BLaER1 treated with 17β-estradiol and CSF1 and Interleukin-3, amounts not matched to agents 10 nM and 100 nM (cell line): Measurements from ENCODE around the gene SLCO1B1.
"Not testable (repeated sequence)": the region's sequence is repeated elsewhere in the genome, so short reads cannot be mapped to it uniquely, and the experiment has no call there.

Experiments used
- H3K27ac ChIP-seq, 11 experiments: shearing (Covaris generic); formaldehyde crosslinking; 2 replicates each; pipeline ENCODE4 v1.8.1; 2022
- H3K27me3 ChIP-seq, 11 experiments: shearing (Covaris generic); formaldehyde crosslinking; 2 replicates each; pipeline ENCODE4 v1.8.1; 2022
- H3K36me3 ChIP-seq, 11 experiments: shearing (Covaris generic); formaldehyde crosslinking; 2 replicates each; pipeline ENCODE4 v1.8.1; 2022
- H3K4me1 ChIP-seq, 10 experiments: shearing (Covaris generic); formaldehyde crosslinking; 2 replicates each; pipeline ENCODE4 v1.8.1; 2022
- H3K4me2 ChIP-seq, 11 experiments: shearing (Covaris generic); formaldehyde crosslinking; 2 replicates each; pipeline ENCODE4 v1.8.1; 2022
- H3K4me3 ChIP-seq, 10 experiments: shearing (Covaris generic); formaldehyde crosslinking; 2 replicates each; pipeline ENCODE4 v1.8.1; 2022
- H3K9ac ChIP-seq, 11 experiments: shearing (Covaris generic); formaldehyde crosslinking; 2 replicates each; pipeline ENCODE4 v1.8.1; 2022
- H3K9me3 ChIP-seq, 11 experiments: shearing (Covaris generic); formaldehyde crosslinking; replicated peaks in 1 of 11; 2 replicates each; pipeline ENCODE4 v1.8.1; 2022
- H4K20me1 ChIP-seq, 11 experiments: shearing (Covaris generic); formaldehyde crosslinking; 2 replicates each; pipeline ENCODE4 v1.8.1; 2022
- Cebpa-rat ChIP-seq, 11 experiments: shearing (Covaris generic); IDR thresholded peaks; 2 replicates each; pipeline ENCODE4 v1.8.1; 2022

Gene SLCO1B1, protein sequence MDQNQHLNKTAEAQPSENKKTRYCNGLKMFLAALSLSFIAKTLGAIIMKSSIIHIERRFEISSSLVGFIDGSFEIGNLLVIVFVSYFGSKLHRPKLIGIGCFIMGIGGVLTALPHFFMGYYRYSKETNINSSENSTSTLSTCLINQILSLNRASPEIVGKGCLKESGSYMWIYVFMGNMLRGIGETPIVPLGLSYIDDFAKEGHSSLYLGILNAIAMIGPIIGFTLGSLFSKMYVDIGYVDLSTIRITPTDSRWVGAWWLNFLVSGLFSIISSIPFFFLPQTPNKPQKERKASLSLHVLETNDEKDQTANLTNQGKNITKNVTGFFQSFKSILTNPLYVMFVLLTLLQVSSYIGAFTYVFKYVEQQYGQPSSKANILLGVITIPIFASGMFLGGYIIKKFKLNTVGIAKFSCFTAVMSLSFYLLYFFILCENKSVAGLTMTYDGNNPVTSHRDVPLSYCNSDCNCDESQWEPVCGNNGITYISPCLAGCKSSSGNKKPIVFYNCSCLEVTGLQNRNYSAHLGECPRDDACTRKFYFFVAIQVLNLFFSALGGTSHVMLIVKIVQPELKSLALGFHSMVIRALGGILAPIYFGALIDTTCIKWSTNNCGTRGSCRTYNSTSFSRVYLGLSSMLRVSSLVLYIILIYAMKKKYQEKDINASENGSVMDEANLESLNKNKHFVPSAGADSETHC

DNA sequence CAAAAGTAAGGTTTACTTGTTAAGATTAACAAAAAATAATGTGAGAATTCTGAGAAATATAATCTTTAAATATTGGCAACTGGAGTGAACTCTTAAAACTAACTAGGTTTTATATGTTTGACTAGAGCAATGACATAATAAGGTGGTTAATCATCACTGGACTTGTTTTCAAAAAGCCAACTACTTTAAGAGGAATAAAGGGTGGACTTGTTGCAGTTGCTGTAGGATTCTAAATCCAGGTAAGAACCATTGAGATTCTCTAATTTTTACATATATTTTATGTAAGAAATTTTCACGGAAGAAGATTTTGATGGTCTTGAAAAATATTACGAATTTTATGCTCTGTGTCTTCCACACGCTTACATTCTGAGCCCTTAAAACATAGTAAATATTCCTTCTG, at the start of gene SLCO1B1:
SLCO1B1 (plus strand) TSS at position 197 of the 400 bp plus-strand sequence. CDS start 10,381 bp downstream, outside the sequence.
- no peaks in the 10 kb centered on the region for H3K4me1 ChIP-seq
- no peak within 1 kb of the TSS for H3K4me2 ChIP-seq
- TF ChIP-seq Cebpa-rat (IDR thresholded peaks at IDR 0.05), result no peak
- H4K20me1 ChIP-seq, result no peaks in the 10 kb centered on the region
- no peak within 1 kb of the TSS for H3K27ac ChIP-seq
- H3K4me3 ChIP-seq, result no peak within 1 kb of the TSS
- H3K9me3 ChIP-seq, result no peaks in the 10 kb centered on the region
- H3K36me3 ChIP-seq, result no peaks in the 10 kb centered on the region
- no peaks in the 10 kb centered on the region for H3K27me3 ChIP-seq
- H3K9ac ChIP-seq, result no peak within 1 kb of the TSS

DNA sequence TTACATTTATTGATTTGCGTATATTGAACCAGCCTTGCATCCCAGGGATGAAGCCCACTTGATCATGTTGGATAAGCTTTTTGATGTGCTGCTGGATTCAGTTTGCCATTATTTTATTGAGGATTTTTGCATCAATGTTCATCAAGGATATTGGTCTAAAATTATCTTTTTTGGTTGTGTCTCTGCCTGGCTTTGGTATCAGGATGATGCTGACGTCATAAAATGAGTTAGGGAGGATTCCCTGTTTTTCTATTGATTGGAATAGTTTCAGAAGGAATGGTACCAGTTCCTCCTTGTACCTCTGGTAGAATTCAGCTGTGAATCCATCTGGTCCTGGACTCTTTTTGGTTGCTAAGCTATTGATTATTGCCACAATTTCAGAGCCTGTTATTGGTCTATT, 46.2 kb upstream of the SLCO1B1 start:
- H3K4me3 ChIP-seq, H3K4me2 ChIP-seq, H3K4me1 ChIP-seq, H3K9ac ChIP-seq, H3K27me3 ChIP-seq, H3K9me3 ChIP-seq, H3K36me3 ChIP-seq, H4K20me1 ChIP-seq, H3K27ac ChIP-seq: not testable (repeated sequence)

DNA sequence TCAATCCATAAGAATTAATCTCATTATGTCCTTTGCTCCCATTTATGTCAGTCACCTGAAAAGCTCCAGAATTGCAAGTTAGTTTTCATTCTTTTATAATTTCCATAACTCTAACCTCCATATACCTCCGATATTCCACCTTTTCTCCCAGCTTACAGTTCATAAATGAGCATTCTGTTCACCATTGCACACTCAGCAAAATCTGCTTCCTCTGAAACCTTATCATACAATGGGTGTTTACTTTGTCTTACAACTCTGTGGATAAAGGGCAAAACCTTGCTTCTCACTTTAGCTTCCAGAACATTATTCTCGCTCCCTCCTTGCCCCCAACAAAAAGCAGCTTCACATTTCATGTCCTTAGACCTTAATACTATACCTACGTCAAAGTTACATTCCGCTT, 19.3 kb upstream of the SLCO1B1 start:
- no peaks in the 10 kb centered on the region for H4K20me1 ChIP-seq
- no peak overlapping the region for H3K4me3 ChIP-seq
- no peak overlapping the region for H3K27ac ChIP-seq
- TF ChIP-seq Cebpa-rat (IDR thresholded peaks at IDR 0.05), result no peak
- no peaks in the 10 kb centered on the region for H3K27me3 ChIP-seq
- no peak overlapping the region for H3K4me2 ChIP-seq
- H3K4me1 ChIP-seq, result no peaks in the 10 kb centered on the region
- no peaks in the 10 kb centered on the region for H3K9me3 ChIP-seq
- no peaks in the 10 kb centered on the region for H3K36me3 ChIP-seq
- H3K9ac ChIP-seq, result no peak overlapping the region

DNA sequence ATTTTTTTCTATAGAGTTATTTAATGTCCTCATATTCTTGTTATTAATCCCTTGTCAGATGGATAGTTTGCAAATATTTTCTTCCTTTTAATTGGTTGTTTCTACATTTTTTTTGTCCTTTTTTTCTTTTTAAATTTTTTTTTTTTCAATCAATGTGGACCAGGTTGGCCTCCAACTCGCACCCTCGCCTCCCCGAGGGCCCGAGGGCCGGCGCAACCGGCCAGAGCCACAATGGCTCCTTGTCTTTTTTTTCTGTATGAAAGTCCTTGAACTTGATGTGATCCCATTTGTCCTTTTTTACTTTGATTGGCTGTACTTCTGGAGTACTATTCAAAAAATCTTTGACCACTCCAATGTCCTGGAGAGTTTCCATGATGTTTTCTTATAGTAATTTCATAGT, 17.7 kb upstream of the SLCO1B1 start:
- Histone ChIP-seq H3K4me2 (no peak overlapping the region), H3K27ac (no peak overlapping the region), H3K27me3 (no peaks in the 10 kb centered on the region), H3K9ac (no peak overlapping the region), H3K9me3 (no peaks in the 10 kb centered on the region), H3K4me1 (no peaks in the 10 kb centered on the region), H4K20me1 (no peaks in the 10 kb centered on the region), H3K36me3 (no peaks in the 10 kb centered on the region), H3K4me3 (no peak overlapping the region)
- TF ChIP-seq Cebpa-rat (IDR thresholded peaks at IDR 0.05), result no peak

DNA sequence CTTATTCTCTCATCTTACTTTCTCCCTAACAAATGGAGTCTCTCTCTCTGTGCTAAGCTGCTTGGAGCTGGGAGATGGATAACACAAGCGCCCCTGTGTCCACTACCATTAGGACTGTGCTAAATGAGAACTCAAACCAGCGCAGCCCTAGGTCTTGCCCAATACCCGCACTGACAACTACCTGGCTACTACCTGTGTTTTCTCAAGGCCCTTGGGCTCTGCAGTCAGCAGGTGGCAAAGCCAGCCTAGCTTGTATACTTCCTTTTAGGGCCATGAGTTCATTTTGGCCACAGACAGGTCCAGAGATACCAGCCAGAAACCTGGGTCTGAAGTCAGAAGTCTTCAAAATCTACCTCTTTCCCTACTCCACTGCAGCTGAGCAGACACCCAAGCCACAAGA, 13.0 kb upstream of the SLCO1B1 start:
- no peak for TF ChIP-seq Cebpa-rat (IDR thresholded peaks at IDR 0.05)
- Histone ChIP-seq H3K4me2 (no peak overlapping the region), H3K4me3 (no peak overlapping the region)

DNA sequence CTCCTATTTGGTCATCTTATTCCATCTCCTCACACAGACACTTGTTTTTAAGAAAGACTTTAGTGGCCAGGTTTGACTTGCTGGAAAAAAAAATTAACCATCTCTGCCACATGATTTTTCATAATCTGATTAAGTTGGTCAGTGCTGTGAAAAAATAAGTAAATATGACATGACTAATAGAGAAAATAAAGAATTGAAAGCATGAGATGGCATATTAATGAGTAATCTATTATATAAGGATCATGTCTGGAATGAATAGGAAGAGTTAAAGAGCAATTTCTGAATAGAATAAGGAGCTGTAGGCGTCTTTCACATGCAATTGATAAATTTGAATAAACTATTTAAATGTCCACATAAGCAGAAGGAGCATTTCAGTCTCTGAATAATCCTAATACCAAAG, 12.2 kb upstream of the SLCO1B1 start:
- H3K36me3 ChIP-seq, result no peaks in the 10 kb centered on the region
- H3K4me2 ChIP-seq, result no peak overlapping the region
- no peaks in the 10 kb centered on the region for H3K9me3 ChIP-seq
- no peaks in the 10 kb centered on the region for H3K27me3 ChIP-seq
- no peaks in the 10 kb centered on the region for H3K4me1 ChIP-seq
- H3K9ac ChIP-seq, result no peak overlapping the region
- no peaks in the 10 kb centered on the region for H4K20me1 ChIP-seq
- no peak overlapping the region for H3K27ac ChIP-seq
- no peak overlapping the region for H3K4me3 ChIP-seq
- no peak for TF ChIP-seq Cebpa-rat (IDR thresholded peaks at IDR 0.05)

More for the DNA sequence above, 13.0 kb upstream of the SLCO1B1 start:
- H3K27me3 ChIP-seq, result no peaks in the 10 kb centered on the region
- no peaks in the 10 kb centered on the region for H3K4me1 ChIP-seq
- H4K20me1 ChIP-seq, result no peaks in the 10 kb centered on the region
- H3K9me3 ChIP-seq, result no peaks in the 10 kb centered on the region
- H3K27ac ChIP-seq, result no peak overlapping the region
- H3K36me3 ChIP-seq, result no peaks in the 10 kb centered on the region
- H3K9ac ChIP-seq, result no peak overlapping the region

DNA sequence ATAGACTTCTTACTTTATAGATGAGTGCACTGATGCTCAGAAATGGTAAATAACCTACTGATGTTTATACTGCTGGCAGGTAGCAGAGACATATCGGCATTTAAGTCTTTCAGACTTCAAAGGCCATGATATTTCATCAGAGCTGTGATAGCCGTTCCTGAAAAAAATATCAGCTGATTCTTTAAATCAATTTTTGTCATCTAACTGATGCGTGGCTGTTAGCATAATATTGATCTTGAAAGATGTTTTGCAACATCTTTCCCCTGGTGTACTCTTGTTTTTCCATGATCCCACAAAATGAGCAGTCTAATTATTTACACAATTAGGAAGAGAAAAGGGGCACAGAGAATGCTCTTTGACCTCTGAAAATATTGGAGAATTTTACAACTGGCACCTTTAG, 1.6 kb upstream of the SLCO1B1 start:
- no peaks in the 10 kb centered on the region for H3K27me3 ChIP-seq
- no peak overlapping the region for H3K9ac ChIP-seq
- no peak overlapping the region for H3K4me3 ChIP-seq
- H3K4me2 ChIP-seq, result no peak overlapping the region
- H3K27ac ChIP-seq, result no peak overlapping the region
- no peaks in the 10 kb centered on the region for H3K9me3 ChIP-seq
- H4K20me1 ChIP-seq, result no peaks in the 10 kb centered on the region
- no peak; a peak in 1 of 22 replicates for TF ChIP-seq Cebpa-rat (IDR thresholded peaks at IDR 0.05)
- no peaks in the 10 kb centered on the region for H3K36me3 ChIP-seq
- H3K4me1 ChIP-seq, result no peaks in the 10 kb centered on the region

DNA sequence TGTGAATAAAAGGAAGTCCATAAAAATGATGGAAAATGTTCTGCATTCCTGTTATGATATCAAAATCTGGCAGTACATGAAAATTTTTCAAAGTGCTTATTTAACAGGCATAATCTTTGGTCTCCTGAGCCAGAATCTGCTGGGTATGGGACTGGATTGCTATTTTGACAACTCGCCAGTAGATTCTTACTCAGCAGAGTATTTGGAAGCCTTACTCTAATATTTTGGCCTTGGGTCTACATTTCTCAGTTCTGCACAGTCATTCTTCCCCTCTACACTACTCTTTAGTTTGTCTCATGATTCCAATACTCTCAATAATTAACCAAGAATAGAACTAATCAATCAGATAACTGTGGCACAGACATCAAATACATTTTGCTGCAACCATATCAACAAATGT, 1.1 kb upstream of the SLCO1B1 start:
- no peak for TF ChIP-seq Cebpa-rat (IDR thresholded peaks at IDR 0.05)
- Histone ChIP-seq H3K27me3 (no peaks in the 10 kb centered on the region), H3K9ac (no peak overlapping the region), H3K36me3 (no peaks in the 10 kb centered on the region), H4K20me1 (no peaks in the 10 kb centered on the region), H3K9me3 (no peaks in the 10 kb centered on the region), H3K4me1 (no peaks in the 10 kb centered on the region), H3K4me2 (no peak overlapping the region), H3K4me3 (no peak overlapping the region), H3K27ac (no peak overlapping the region)

DNA sequence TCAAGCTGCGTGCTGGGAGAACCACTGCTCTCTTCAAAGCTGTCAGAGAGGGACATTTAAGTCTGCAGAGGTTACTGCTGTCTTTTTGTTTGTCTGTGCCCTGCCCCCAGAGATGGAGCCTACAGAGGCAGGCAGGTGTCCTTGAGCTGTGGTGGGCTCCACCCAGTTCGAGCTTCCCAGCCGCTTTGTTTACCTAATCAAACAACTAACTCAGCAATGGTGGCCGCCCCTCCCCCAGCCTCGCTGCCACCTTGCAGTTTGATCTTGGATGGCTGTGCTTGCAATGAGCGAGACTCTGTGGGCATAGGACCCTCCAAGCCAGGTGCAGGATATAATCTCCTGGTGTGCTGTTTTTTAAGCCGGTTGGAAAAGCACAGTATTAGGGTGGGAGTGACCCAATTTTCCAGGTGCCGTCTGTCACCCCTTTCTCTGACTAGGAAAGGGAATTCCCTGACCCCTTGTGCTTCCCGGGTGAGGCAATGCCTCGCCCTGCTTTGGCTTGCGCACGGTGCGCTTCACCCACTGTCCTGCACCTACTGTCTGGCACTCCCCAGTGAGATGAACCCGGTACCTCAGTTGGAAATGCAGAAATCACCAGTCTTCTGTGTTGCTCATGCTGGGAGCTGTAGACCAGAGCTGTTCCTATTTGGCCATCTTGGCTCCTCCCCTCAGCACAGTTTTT, 6.5 kb downstream of the SLCO1B1 start:
- not testable (repeated sequence) for H3K9ac ChIP-seq, H3K36me3 ChIP-seq, H3K9me3 ChIP-seq, H3K27me3 ChIP-seq, H3K4me2 ChIP-seq, H3K4me1 ChIP-seq, H3K27ac ChIP-seq, H4K20me1 ChIP-seq, H3K4me3 ChIP-seq

DNA sequence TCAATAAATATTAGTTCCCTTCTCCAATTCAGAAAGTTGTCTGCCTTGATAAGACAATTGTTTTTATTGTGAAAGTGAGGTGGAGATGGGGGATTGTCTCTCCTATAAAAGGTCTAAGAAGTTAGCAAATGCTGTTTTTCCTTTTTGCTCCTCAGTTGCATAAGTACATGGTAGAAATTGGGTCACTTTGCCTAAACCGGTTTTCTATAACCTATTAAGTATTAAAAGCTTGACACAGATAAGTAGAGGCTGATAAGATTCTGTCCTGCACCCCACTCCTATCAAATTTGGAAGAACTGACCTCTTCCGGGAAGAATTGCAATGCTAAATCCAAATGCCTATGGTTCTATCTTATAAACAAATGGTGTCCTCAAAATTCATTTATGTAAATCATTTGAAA, 7.0 kb downstream of the SLCO1B1 start:
- Histone ChIP-seq H3K4me1 (no peaks in the 10 kb centered on the region), H4K20me1 (no peaks in the 10 kb centered on the region), H3K4me3 (no peak overlapping the region), H3K4me2 (no peak overlapping the region), H3K9me3 (no peaks in the 10 kb centered on the region), H3K27ac (no peak overlapping the region), H3K36me3 (no peaks in the 10 kb centered on the region), H3K9ac (no peak overlapping the region), H3K27me3 (no peaks in the 10 kb centered on the region)
- TF ChIP-seq Cebpa-rat (IDR thresholded peaks at IDR 0.05), result no peak
